GM12891 (cell line): ENCODE results near the gene THAP10.

Experiments used
- POLR2A ChIP-seq: IDR thresholded peaks from 2 replicates; pipeline ENCODE4 v1.6.1; 2011; ENCODE audit warnings: low read depth, low read length, control low read depth
- POLR2AphosphoS5 ChIP-seq: IDR thresholded peaks from 2 replicates; pipeline ENCODE4 v1.6.1; 2011; ENCODE audit warnings: low read depth, low read length, control low read depth
- POU2F2 ChIP-seq: IDR thresholded peaks from 2 replicates; pipeline ENCODE4 v1.6.1; 2011; ENCODE audit warnings: low read depth, mild to moderate bottlenecking, control low read depth, low read length, moderate library complexity
- SPI1 ChIP-seq: IDR thresholded peaks from 2 replicates; pipeline ENCODE4 v1.6.1; 2011; ENCODE audit warnings: low read depth, low read length, control low read depth
- TAF1 ChIP-seq: IDR thresholded peaks from 2 replicates; pipeline ENCODE4 v1.6.1; 2011; ENCODE audit warnings: low read depth, low read length, control low read depth

DNA sequence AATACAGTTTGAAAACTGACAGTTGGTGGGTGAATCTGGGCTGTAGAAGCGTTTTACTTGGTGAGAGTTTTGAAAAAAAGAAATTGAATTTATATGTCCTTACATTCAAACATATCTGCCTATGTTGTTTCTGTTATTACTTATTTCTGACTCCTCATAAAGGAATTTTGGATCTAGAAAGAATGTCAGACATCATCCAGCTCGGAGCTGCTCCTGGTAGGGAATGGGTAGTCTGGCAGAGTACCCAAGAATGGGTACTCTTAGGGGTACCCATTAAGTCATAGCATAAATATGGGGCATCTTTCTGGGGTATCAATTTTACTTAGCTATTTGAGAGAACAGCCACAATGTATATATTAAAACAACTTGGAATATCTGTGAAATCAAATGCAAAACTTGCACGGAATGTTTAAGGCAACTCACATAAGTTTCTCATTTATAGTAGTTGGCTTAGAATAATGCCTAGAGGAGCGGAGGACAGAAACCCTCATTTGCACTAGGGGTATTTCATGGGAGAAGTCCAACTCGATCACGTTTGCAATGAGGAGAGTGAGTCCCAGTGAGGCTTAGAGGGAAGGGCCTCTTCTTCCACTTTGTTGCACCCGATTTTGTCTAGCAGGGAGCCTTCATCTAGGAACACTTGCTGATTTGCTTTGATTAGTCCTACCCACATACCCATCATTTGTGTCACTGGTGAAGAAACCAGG lies 35.9 kb downstream of the THAP10 start:
- no peak for TF ChIP-seq TAF1
- no peak for TF ChIP-seq POLR2AphosphoS5
- no peak for TF ChIP-seq SPI1
- no peak for TF ChIP-seq POLR2A
- no peak for TF ChIP-seq POU2F2
